Tibial artery (tissue), 4 donors: ENCODE results near the gene HES1.

ENCODE experiments used
- DNase-seq, 2 donors: peaks; one replicate each; pipeline ENCODE4 v3.0.0-alpha.2; 2019
- H3K27ac ChIP-seq, 2 donors: fragments of 200-600 bp; sonication (generic) in 1 of 2; 1 replicate in 1 of 2; 2 replicates in 1 of 2; pipeline ENCODE4 v1.5.1; 2018 to 2019; ENCODE audit warnings: mild to moderate bottlenecking in 1 of 2
- H3K27me3 ChIP-seq, 2 donors: fragments of 200-600 bp; sonication (generic) in 1 of 2; one replicate each; pipeline versions ENCODE4 v1.5.1 to v1.6.0; 2016 to 2019
- H3K36me3 ChIP-seq, 3 donors: fragments of 200-600 bp; sonication (generic) in 2 of 3; one replicate each; pipeline ENCODE4 v1.5.1; 2016 to 2019; ENCODE audit warnings: mild to moderate bottlenecking in 2 of 3
- H3K4me1 ChIP-seq, 4 donors: fragments of 200-600 bp; sonication (generic) in 2 of 4; 1 replicate in 3 of 4; 2 replicates in 1 of 4; pipeline ENCODE4 v1.5.1; 2016 to 2019
- H3K4me3 ChIP-seq, 2 donors: fragments of 200-600 bp; sonication (generic) in 1 of 2; 1 replicate in 1 of 2; 2 replicates in 1 of 2; pipeline ENCODE4 v1.5.1; 2018 to 2019; ENCODE audit warnings: mild to moderate bottlenecking in 2 of 2
- H3K9me3 ChIP-seq, 3 donors: fragments of 200-600 bp; sonication (generic) in 1 of 3; one replicate each; pipeline ENCODE4 v1.5.1; 2016 to 2019
- CTCF ChIP-seq, 2 experiments: fragments of 200-600 bp in 1 of 2; fragments of 450-650 bp in 1 of 2; IDR thresholded peaks; one replicate each; pipeline ENCODE4 v1.5.1; 2017 to 2019; ENCODE audit warnings: antibody characterized with exemption in 2 of 2, mild to moderate bottlenecking in 1 of 2, moderate library complexity in 1 of 2
- intact Hi-C: fragments of 100-400 bp; cut with DNase I; formaldehyde crosslinking; loops from one replicate; pipeline ENCODE4 v1.15.0; 2023; ENCODE audit warnings: low total_unique reads

Gene HES1

GRCh38 chr3:194164861-194165260 lies 28.9 kb downstream of the HES1 start:
- Histone ChIP-seq H3K27me3 (peaks cover 0 to 77% of the 10 kb centered on the region in 2 donors), H3K36me3 (no peaks in the 10 kb centered on the region), H3K9me3 (no peaks in the 10 kb centered on the region), H3K4me1 (peaks cover 0 to 14% (median 6%) of the 10 kb centered on the region in 4 donors), H3K27ac (no peak overlapping the region), H3K4me3 (no peak overlapping the region)
- DNase-seq = no peak
- no peak for TF ChIP-seq CTCF (IDR thresholded peaks at IDR 0.05)
- intact Hi-C loops = no loop called here

DNA sequence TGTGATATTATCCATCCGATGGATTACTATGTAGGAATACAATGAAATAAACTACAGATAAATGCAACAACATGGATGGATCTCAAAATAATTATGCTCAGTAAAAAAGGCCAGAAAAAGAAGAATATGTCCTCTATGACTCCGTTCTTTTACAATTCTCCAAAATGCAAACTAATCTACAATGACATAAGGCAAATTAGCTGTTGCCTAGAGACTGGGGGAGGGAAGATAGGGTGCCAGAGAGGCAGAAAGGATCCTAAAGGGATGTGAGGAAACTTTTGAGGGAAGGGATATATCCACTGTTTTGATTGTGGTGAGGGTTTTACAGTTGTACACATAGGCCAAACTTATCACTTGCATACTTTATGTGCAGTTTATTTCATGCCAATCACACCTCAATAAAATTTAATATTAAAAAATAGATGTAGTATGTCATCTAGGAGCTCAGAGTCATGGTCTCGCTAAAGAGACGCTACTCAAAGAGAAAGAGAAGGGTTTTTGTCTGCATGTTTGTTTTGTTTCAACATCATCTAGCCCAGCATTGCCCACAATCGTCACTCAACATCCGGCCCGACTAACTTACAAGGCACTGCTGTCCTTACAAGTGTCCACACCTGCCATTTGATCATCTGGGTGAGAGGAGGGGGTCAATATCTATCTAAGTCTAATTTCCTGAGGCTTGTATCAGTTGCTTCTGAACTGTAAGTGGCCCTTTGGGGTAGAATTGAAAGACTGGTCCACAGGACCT lies 29.5 kb downstream of the HES1 start:
- Histone ChIP-seq H3K4me1 (peaks cover 0 to 8% (median 6%) of the 10 kb centered on the region in 4 donors), H3K9me3 (no peaks in the 10 kb centered on the region), H3K27ac (no peak overlapping the region), H3K36me3 (no peaks in the 10 kb centered on the region), H3K4me3 (no peak overlapping the region), H3K27me3 (peaks cover 0 to 73% of the 10 kb centered on the region in 2 donors)
- TF ChIP-seq CTCF (IDR thresholded peaks at IDR 0.05) = no peak
- no peak for DNase-seq
- intact Hi-C loops = no loop called here

DNA sequence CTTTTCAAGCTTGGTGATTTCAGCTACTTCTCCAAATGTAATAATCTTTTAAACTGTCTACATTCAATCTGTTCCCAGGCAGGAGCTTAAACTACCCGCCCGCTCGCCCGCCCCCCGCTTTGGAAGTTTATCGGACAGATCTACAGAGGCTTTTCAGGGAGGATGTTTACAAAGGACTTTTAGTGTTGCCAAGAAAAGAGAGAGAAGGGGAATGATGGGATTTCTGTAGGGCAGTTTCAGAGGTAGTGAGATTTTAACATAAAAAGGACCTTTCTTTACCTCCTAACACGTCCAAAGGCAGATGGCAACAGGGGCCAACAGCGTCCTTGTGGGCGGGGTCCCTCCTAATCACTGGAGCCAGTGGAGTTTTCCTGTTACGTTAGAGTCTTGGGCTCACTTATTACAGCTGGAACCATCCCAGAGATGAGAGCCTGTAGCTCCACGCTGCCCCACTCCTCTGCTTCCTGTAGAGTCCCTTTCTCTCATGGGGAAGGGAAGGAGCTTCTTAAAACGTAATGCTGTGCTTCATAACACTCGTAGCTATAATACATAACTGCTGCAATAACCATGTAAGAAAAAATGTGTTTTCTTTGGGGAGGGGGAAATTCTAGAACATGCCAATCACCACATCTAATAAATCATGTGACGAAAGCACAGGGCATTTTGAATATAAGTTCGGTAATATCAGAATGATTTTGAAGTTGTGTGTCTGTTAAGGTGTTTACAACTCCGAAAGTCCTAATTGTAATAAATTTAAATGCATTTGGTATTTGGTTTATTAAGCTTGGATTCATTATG lies 30.9 kb downstream of the HES1 start:
- H3K9me3 ChIP-seq = no peaks in the 10 kb centered on the region
- H3K36me3 ChIP-seq = no peaks in the 10 kb centered on the region
- H3K27ac ChIP-seq = no peak overlapping the region
- no peak for TF ChIP-seq CTCF (IDR thresholded peaks at IDR 0.05)
- H3K4me3 ChIP-seq = no peak overlapping the region
- intact Hi-C loops = no loop called here
- H3K27me3 ChIP-seq = peaks cover 0 to 67% of the 10 kb centered on the region in 2 donors
- DNase-seq = no peak
- H3K4me1 ChIP-seq = peaks cover 0 to 6% (median 4%) of the 10 kb centered on the region in 4 donors

DNA sequence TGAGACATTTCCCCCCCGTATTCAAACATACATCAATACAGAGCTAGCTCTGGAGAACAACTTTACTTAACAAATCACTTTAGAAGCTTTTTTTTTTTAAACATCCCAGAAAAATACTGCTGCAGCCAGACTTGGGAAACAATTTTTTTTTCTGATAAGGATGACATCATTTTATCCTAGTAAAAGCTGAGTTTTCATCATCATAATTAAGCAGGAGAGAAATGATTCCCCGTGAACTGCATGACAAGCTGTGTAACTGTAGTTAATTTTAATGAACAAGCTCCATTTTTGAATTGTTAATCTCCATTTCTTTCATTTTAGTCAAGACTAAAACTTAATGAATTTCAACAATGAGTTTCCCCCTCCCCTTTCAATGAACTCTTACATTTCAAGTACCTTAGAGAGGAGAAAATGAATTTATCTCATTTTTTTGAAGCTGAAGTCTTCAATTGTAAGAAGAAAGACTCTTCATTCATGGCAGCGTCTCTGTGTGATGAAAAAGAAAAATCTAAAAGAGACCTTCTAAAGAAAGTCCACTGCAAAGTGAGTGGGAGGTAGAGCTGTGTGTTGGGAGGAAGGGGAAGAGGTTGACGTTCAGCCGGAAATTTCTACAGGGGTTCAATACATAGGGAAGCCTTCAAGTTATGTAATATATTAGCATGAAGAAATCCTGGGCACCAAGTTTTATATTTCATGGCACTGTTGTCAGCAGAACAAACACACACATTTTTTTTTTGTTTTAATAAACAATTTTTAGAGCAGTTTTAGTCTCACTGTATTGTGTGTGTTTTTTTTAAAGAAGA lies 31.7 kb downstream of the HES1 start:
- Histone ChIP-seq H3K27me3 (peaks cover 0 to 66% of the 10 kb centered on the region in 2 donors), H3K9me3 (no peaks in the 10 kb centered on the region), H3K4me1 (peaks cover 0 to 6% (median 4%) of the 10 kb centered on the region in 4 donors), H3K4me3 (no peak overlapping the region), H3K36me3 (no peaks in the 10 kb centered on the region), H3K27ac (no peak overlapping the region)
- no peak for TF ChIP-seq CTCF (IDR thresholded peaks at IDR 0.05)
- intact Hi-C loops = no loop called here
- DNase-seq = no peak

GRCh38 chr3:194168994-194169393 lies 33.0 kb downstream of the HES1 start:
- peaks cover 0 to 6% (median 4%) of the 10 kb centered on the region in 4 donors for H3K4me1 ChIP-seq
- intact Hi-C loops = no loop called here

More at GRCh38 chr3:194168994-194169393, 33.0 kb downstream of the HES1 start:
- no peak overlapping the region for H3K4me3 ChIP-seq
- DNase-seq = no peak
- no peaks in the 10 kb centered on the region for H3K36me3 ChIP-seq
- H3K9me3 ChIP-seq = no peaks in the 10 kb centered on the region
- no peak for TF ChIP-seq CTCF (IDR thresholded peaks at IDR 0.05)
- H3K27ac ChIP-seq = no peak overlapping the region
- H3K27me3 ChIP-seq = peaks cover 0 to 61% of the 10 kb centered on the region in 2 donors
